ENCODE results near the gene CNOT11.
"Not testable (repeated sequence)": the region's sequence is repeated elsewhere in the genome, so short reads cannot be mapped to it uniquely, and the experiment has no call there.

CNOT11 gene

GRCh38 chr2:101248756-101249155 lies 3.9 kb upstream of the CNOT11 start:
- not testable (repeated sequence) for DNase-seq

DNA sequence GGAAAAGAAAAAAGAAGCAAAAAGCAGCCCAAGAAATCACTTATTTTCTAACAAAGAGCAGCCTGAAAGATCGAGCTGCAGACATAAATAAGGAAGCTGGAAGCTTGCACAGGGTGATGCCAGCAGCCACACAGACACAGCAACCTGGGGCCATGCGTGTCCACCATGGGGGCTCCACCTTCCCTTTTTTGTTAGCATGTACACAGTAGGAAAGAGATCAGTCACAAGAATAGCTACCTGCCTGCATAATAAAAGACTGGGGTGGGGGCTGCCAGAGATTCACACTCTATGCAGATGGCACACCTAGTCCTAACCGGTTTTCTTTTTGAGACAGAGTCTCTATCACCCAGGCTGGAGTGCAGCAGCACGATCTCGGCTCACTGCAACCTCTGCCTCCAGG lies 2.9 kb upstream of the CNOT11 start:
- DNase-seq, result no peak

GRCh38 chr2:101251246-101251781 lies 1.4 kb upstream of the CNOT11 start:
- not testable (repeated sequence) for DNase-seq

GRCh38 chr2:101251844-101252407 lies 760 bp upstream of the CNOT11 start:
- DNase-seq, result no peak

GRCh38 chr2:101253013-101253702 lies 472 bp downstream of the CNOT11 start:
- DNase-seq, result no peak

GRCh38 chr2:101253703-101254450 lies 1.2 kb downstream of the CNOT11 start:
- no peak for DNase-seq

GRCh38 chr2:101255501-101255900 lies 2.8 kb downstream of the CNOT11 start:
- DNase-seq, result no peak

DNA sequence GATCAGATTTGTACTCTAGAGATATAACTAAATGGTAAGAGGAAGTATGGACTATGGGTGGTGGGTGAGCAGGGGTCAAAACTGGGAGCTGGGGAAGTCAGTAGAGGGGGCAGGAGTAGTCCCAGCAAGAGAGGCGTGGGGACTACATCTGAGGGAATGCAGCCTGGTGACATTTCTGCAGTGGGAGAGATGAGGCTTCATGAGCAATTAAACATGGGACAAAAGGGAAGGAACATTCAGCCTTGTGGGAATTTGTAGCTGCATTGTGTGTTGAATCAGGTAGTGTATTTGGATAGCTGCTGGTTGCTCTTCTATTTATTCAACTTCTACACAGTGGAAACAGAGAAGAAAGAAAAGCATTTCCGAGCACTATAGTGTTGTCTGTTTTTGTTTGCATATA lies 3.6 kb downstream of the CNOT11 start:
- no peak for DNase-seq

DNA sequence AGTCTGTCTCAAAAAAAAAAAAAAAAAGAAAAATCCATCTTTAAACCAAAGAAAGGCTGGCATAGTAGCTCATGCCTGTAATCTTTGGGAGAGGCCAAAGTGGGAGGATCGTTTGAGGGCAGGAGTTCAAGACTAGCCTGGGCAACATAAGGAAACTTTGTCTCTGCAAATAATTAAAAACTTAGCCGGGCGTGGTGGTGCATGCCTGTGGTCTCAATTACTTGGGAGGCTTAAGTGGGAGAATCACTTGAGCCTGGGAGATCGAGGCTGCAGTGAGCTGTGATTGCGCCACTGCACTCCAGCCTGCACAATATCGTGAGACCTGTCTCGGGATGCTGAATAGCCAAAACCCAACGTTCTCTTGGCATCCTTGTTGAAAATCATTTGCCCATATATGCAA lies 6.1 kb downstream of the CNOT11 start:
- no peak for DNase-seq

- DNase-seq, result no peak
These were observed 9.5 kb downstream of the CNOT11 start for GRCh38 chr2:101262142-101262541.

DNA sequence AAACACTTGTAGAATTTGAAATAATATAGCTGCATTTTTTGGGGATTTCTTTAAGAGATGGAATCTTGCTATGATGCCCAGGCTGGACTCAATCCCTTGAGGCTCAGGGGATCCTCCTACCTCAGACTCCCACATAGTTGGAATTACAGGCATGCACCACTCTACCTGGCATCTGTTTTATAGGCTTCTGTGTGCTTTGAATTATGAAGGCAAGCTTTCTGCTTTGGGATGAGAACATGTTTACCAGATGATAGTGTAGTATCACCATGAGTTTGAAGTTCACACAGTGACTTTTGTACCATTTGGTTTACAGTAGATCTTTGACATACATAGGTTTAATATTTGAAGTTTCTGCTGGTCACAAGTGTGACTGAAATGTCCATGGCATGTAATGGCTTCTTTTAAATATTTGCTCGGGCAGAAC lies 10.7 kb downstream of the CNOT11 start:
- DNase-seq, result no peak

GRCh38 chr2:101264360-101264939 lies 11.8 kb downstream of the CNOT11 start:
- no peak for DNase-seq

DNA sequence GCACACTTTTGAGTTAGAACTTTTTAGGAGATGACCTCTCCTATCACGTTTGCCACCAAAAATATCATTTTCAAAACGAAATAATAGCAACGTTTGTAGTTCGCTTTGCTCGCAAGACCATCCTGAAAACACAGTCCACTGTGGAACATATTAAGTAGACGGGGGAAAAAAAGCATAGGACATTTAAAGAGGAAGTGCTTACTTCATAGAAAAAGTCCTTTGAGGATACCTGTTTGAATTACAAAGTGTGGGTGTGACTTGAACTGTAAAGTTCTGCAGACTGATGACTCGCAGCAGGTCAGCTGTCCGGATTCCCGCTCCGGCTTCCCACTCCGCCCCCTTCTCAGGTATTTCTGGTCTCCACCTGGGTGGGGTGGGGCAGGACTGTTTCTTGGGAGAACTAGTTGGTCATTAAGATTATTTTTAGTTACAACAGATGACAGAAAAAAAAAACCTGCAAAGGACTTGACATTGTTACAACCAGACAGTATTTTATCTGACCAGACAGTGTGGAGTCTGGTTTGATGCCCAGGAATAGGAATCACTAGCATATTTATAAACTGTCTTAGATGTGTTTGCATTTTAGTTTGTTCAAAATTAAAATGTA lies 13.3 kb downstream of the CNOT11 start:
- no peak for DNase-seq

GRCh38 chr2:101267671-101268656 lies 15.3 kb downstream of the CNOT11 start:
- no peak for DNase-seq

GRCh38 chr2:101270700-101271259 lies 18.1 kb downstream of the CNOT11 start:
- DNase-seq, result no peak

GRCh38 chr2:101272045-101272784 lies 19.5 kb downstream of the CNOT11 start:
- DNase-seq, result no peak

DNA sequence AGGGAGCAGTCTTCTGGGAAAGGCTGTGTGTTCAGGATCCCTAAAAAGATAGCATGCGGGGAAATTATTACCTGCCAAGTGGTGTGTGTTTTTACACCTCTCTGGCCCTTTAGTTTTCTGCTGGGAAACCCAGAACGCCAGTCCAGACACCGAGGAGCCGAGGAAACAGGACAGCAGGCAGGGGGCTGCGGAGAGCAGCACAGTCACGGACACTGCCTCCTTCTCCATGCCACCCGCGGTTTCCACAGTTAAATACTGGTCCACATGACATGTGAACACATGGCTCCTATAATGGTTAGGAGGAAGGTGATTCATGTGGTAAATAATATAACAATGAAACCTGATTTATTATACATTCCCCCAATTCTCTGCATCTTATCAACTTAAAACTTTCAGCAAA lies 20.4 kb downstream of the CNOT11 start:
- DNase-seq, result no peak

DNA sequence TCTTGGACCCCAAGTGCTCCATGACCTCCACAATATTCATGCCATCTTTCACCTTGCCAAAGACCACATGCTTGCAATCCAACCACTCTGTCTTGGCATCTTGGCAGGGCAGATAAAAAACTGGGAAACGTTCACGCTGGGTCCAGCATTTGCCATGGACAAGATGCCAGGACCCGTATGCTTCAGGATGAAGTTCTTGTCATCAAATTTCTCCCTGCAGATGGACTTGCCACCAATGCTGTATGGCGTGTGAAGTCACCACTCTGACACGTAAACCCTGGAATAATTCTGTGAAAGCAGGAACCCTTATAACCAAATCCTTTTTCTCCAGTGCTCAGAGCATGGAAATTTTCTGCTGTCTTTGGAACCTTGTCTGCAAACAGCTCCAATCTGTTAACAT lies 21.5 kb downstream of the CNOT11 start:
- no peak for DNase-seq

GRCh38 chr2:101277111-101277510 lies 24.4 kb downstream of the CNOT11 start:
- DNase-seq, result no peak

DNA sequence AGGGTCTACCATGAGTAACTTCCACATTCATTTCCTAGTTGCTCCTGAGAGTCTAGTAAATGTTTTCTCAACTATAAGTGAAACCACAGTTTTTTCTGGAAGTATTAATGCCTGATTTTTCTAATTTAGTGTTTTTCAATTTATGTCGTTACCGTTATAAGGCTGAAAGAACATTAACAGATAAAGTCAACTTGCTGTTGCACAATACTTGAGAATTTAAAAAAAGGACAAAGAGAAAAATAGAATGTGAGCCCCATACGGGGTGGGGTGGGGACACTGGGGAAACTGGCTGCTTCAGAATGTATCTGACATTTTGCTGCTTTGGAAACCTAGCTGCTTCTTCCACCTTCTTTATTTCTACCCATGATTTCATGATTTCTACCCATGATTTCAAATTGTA lies 26.2 kb downstream of the CNOT11 start:
- DNase-seq, result no peak

- no peak for DNase-seq
These were observed 28.8 kb downstream of the CNOT11 start for GRCh38 chr2:101281482-101281881.
